ENCODE data around the gene SINHCAF.

DNA sequence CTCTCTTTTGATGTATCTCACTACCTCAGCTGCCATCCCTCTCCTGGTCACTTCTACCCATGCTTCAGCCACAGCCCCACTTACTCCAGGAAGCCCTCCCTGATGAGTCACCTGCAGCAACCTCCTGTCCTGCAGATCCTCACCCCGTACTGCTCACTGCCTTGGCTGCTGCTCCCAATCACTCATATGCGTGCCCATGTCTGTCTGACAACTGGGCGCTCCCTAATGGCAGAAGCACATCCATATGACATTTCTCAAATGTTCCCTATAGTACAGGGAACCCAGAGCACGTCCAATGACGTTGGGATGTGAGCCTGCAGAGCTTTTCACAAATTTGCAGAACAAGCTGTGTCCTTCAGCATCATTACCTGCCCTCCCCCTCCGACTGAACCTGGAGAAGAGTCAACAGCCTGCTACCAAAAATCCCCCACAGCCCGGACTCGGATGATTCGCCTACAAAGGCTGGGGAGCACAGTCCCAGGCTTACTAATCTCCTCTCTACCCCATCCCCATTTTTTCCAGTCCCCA, 90.0 kb downstream of the SINHCAF start:
- TF ChIP-seq, protein P1, sequence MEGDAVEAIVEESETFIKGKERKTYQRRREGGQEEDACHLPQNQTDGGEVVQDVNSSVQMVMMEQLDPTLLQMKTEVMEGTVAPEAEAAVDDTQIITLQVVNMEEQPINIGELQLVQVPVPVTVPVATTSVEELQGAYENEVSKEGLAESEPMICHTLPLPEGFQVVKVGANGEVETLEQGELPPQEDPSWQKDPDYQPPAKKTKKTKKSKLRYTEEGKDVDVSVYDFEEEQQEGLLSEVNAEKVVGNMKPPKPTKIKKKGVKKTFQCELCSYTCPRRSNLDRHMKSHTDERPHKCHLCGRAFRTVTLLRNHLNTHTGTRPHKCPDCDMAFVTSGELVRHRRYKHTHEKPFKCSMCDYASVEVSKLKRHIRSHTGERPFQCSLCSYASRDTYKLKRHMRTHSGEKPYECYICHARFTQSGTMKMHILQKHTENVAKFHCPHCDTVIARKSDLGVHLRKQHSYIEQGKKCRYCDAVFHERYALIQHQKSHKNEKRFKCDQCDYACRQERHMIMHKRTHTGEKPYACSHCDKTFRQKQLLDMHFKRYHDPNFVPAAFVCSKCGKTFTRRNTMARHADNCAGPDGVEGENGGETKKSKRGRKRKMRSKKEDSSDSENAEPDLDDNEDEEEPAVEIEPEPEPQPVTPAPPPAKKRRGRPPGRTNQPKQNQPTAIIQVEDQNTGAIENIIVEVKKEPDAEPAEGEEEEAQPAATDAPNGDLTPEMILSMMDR (IDR thresholded peaks at IDR 0.05; ENCODE audit: low read depth, low read length, poor library complexity, severe bottlenecking) = no peak
- no peak for TF ChIP-seq EZH2phosphoT487 (IDR thresholded peaks at IDR 0.05; ENCODE audit: borderline replicate concordance, low read length)
